ENCODE results near the gene PLEKHA8. TPM values are rescaled to one million over a fixed set of nuclear protein-coding genes. Genes with fewer than 3 reads are reported as not detected.

The PLEKHA8 gene
- total RNA-seq, 1 donor from 2014 or later = 8.8 TPM

GRCh38 chr7:30102281-30102680, 74.1 kb downstream of the PLEKHA8 start:
- peaks cover under 1% of the 10 kb centered on the region for H3K9me3 ChIP-seq
- H3K36me3 ChIP-seq = no peaks in the 10 kb centered on the region
- no peak for DNase-seq
- TF ChIP-seq CTCF (IDR thresholded peaks at IDR 0.05) = no peak
- no peak overlapping the region for H3K4me3 ChIP-seq
- intact Hi-C loops (cut with DNase I) = no loop called here
- no peak overlapping the region for H3K27ac ChIP-seq
- no peak for ATAC-seq
- no peaks in the 10 kb centered on the region for H3K4me1 ChIP-seq
- H3K27me3 ChIP-seq (ENCODE audit: low read depth) = no peaks in the 10 kb centered on the region

GRCh38 chr7:30104157-30104556, 75.9 kb downstream of the PLEKHA8 start:
- Histone ChIP-seq H3K27me3 (ENCODE audit: low read depth) (no peaks in the 10 kb centered on the region), H3K4me3 (no peak overlapping the region), H3K27ac (no peak overlapping the region), H3K36me3 (no peaks in the 10 kb centered on the region), H3K9me3 (peaks cover 11% of the 10 kb centered on the region), H3K4me1 (no peaks in the 10 kb centered on the region)
- DNase-seq = no peak
- TF ChIP-seq CTCF (IDR thresholded peaks at IDR 0.05) = no peak
- ATAC-seq = no peak
- intact Hi-C loops (cut with DNase I) = no loop called here

- intact Hi-C loops (cut with DNase I) = no loop called here
Observed at GRCh38 chr7:30112103-30112713, 84.0 kb downstream of the PLEKHA8 start.

GRCh38 chr7:30113144-30113543, 84.9 kb downstream of the PLEKHA8 start:
- TF ChIP-seq CTCF (IDR thresholded peaks at IDR 0.05) = no peak
- ATAC-seq (no peak), DNase-seq (no peak)
- no peaks in the 10 kb centered on the region for H3K4me1 ChIP-seq
- intact Hi-C loops (cut with DNase I) = no loop called here
- no peaks in the 10 kb centered on the region for H3K36me3 ChIP-seq
- H3K27me3 ChIP-seq (ENCODE audit: low read depth) = no peaks in the 10 kb centered on the region
- no peak overlapping the region for H3K27ac ChIP-seq
- no peak overlapping the region for H3K4me3 ChIP-seq
- H3K9me3 ChIP-seq = peaks cover 9% of the 10 kb centered on the region

More at GRCh38 chr7:30112103-30112713, 84.0 kb downstream of the PLEKHA8 start:
- no peak overlapping the region for H3K4me3 ChIP-seq
- no peaks in the 10 kb centered on the region for H3K27me3 ChIP-seq (ENCODE audit: low read depth)
- no peaks in the 10 kb centered on the region for H3K4me1 ChIP-seq
- H3K36me3 ChIP-seq = no peaks in the 10 kb centered on the region
- ATAC-seq (no peak), DNase-seq (no peak)
- TF ChIP-seq CTCF (IDR thresholded peaks at IDR 0.05) = no peak
- H3K27ac ChIP-seq = no peak overlapping the region
- H3K9me3 ChIP-seq = peaks cover 17% of the 10 kb centered on the region

- intact Hi-C loops (cut with DNase I) = no loop called here
- H3K36me3 ChIP-seq = no peaks in the 10 kb centered on the region
- no peak overlapping the region for H3K27ac ChIP-seq
- TF ChIP-seq CTCF (IDR thresholded peaks at IDR 0.05) = no peak
- H3K4me3 ChIP-seq = no peak overlapping the region
- H3K4me1 ChIP-seq = no peaks in the 10 kb centered on the region
- no peak for DNase-seq
- H3K9me3 ChIP-seq = peaks cover 7% of the 10 kb centered on the region
- H3K27me3 ChIP-seq (ENCODE audit: low read depth) = no peaks in the 10 kb centered on the region
- no peak for ATAC-seq
Observed at GRCh38 chr7:30114536-30115238, 86.5 kb downstream of the PLEKHA8 start.

Measured in lower lobe of right lung (tissue), 2 donors.